ENCODE measurements around the gene CDCA5.

DNA sequence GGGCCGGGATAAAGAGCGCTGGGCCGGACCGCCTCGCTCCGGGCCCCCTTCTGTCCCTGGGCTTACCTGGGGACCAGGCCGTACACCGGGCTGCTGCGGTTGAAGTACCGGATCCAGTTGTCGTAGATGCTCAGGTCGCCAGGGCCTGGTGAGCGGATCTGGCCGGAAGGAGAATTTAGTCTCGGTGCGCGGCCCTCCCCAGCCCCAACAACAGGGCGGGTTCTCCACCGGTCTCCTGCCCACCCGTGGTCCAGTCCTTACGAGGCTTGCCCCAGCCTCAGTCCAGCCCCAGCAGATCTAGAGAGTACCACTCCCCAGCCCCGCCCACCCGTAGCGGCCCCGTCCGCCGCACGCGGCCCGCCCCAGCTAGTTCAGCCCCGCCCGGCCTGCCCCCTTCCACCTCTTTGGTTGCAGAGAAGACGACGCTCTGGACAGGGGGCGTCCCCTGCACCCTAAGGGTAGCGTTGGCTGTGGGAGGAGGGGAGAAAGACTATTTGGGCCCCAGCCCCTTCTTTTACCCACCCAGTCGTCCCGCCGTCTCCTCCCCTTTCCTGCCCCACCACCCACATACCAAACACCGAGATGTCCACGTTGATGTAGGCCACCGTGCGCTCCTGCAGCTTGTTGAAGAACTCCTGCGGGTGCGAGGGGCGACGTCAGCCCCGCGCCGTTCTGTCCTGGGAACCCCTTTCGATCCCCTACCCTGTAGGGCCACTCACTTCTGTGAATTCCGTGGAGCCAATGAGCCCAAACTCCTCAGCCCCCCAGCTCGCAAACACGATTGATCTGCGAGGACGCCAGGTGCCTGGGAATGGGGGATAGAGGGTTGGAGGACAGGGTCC is 36.0 kb downstream of the CDCA5 start:
- TF ChIP-seq CTCF (conservative IDR thresholded peaks at IDR 0.05; ENCODE audit: low read depth, low read length) (no peak), EZH2 (IDR thresholded peaks at IDR 0.05; ENCODE audit: low read length, unreplicated experiment) (no peak)
